Tibial nerve (tissue), 4 donors: Measurements from ENCODE around the gene ZNF490. TPM values are rescaled to one million over a fixed set of nuclear protein-coding genes. Genes with fewer than 3 reads are reported as not detected.

Source experiments
- DNase-seq, 2 donors: peaks; one replicate each; pipeline ENCODE4 v3.0.0-alpha.2; 2019; ENCODE audit warnings: low spot score in 2 of 2
- H3K27ac ChIP-seq, 4 donors: fragments of 200-600 bp; sonication (generic) in 3 of 4; one replicate each; pipeline ENCODE4 v1.5.1; 2017 to 2019; ENCODE audit warnings: mild to moderate bottlenecking in 1 of 4
- H3K27me3 ChIP-seq, 2 donors: fragments of 200-600 bp; sonication (generic) in 1 of 2; one replicate each; pipeline versions ENCODE4 v1.5.1 to v1.6.0; 2017 to 2019
- H3K36me3 ChIP-seq, 3 donors: fragments of 200-600 bp; sonication (generic); one replicate each; pipeline ENCODE4 v1.5.1; 2018 to 2019
- H3K4me1 ChIP-seq, 4 donors: fragments of 200-600 bp; sonication (generic) in 3 of 4; one replicate each; pipeline ENCODE4 v1.5.1; 2017 to 2019
- H3K4me3 ChIP-seq, 4 donors: fragments of 200-600 bp; sonication (generic) in 3 of 4; one replicate each; pipeline ENCODE4 v1.5.1; 2017 to 2019; ENCODE audit warnings: mild to moderate bottlenecking in 1 of 4, moderate library complexity in 1 of 4
- H3K9me3 ChIP-seq, 4 donors: fragments of 200-600 bp; sonication (generic) in 3 of 4; one replicate each; pipeline ENCODE4 v1.5.1; 2017 to 2019
- EP300 ChIP-seq, 2 donors: sonication (generic); formaldehyde crosslinking; IDR thresholded peaks; one replicate each; pipeline ENCODE4 v1.6.1; 2017; ENCODE audit warnings: antibody characterized with exemption in 2 of 2, mild to moderate bottlenecking in 1 of 2
- POLR2A ChIP-seq, 2 donors: fragments of 450-650 bp; IDR thresholded peaks; one replicate each; pipeline ENCODE4 v1.6.1; 2017; ENCODE audit warnings: antibody characterized with exemption in 2 of 2, mild to moderate bottlenecking in 2 of 2, moderate library complexity in 2 of 2
- WGBS, 2 donors: methylation state at CpG; one replicate each; pipeline ENCODE4 v1.1.5; 2018; 5-methylcytosine and 5-hydroxymethylcytosine counted together
- total RNA-seq, 4 donors: library from RNA; depleted of rRNA; stranded (reverse); fragments of >200 nt; gene quantifications; one replicate each; pipeline ENCODE4 v1.1.0, GENCODE V29; 2016
- TF ChIP-seq, protein P1 (sequence below), 5 experiments: fragments of 200-600 bp in 3 of 5; fragments of 450-650 bp in 2 of 5; sonication (generic) in 3 of 5; IDR thresholded peaks; one replicate each; pipeline ENCODE4 v1.5.1; 2016 to 2019; ENCODE audit warnings: antibody characterized with exemption in 5 of 5, mild to moderate bottlenecking in 3 of 5, moderate library complexity in 2 of 5

The ZNF490 gene
- total RNA-seq, 4 donors from 2014 or later = 3.1 to 6.7 (median 4.8) TPM

GRCh38 chr19:12652219-12652618 is 41.6 kb upstream of the ZNF490 start:
- no peak for TF ChIP-seq POLR2A (IDR thresholded peaks at IDR 0.05)
- TF ChIP-seq EP300 (IDR thresholded peaks at IDR 0.05) = no peak
- TF ChIP-seq, protein P1, sequence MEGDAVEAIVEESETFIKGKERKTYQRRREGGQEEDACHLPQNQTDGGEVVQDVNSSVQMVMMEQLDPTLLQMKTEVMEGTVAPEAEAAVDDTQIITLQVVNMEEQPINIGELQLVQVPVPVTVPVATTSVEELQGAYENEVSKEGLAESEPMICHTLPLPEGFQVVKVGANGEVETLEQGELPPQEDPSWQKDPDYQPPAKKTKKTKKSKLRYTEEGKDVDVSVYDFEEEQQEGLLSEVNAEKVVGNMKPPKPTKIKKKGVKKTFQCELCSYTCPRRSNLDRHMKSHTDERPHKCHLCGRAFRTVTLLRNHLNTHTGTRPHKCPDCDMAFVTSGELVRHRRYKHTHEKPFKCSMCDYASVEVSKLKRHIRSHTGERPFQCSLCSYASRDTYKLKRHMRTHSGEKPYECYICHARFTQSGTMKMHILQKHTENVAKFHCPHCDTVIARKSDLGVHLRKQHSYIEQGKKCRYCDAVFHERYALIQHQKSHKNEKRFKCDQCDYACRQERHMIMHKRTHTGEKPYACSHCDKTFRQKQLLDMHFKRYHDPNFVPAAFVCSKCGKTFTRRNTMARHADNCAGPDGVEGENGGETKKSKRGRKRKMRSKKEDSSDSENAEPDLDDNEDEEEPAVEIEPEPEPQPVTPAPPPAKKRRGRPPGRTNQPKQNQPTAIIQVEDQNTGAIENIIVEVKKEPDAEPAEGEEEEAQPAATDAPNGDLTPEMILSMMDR (IDR thresholded peaks at IDR 0.05) = no peak

GRCh38 chr19:12649941-12650340 is 39.3 kb upstream of the ZNF490 start:
- Histone ChIP-seq H3K36me3 (peaks cover 0 to 38% (median 3%) of the 10 kb centered on the region in 3 donors), H3K27ac (no peak overlapping the region), H3K4me1 (peaks cover 0 to 16% (median 7%) of the 10 kb centered on the region in 4 donors), H3K9me3 (no peaks in the 10 kb centered on the region), H3K4me3 (no peak overlapping the region), H3K27me3 (no peaks in the 10 kb centered on the region)
- WGBS, 2 donors = 94 to 97% methylated on average over 10 of the region's 10 CpGs
- TF ChIP-seq POLR2A (IDR thresholded peaks at IDR 0.05) = no peak
- no peak for TF ChIP-seq EP300 (IDR thresholded peaks at IDR 0.05)
- TF ChIP-seq, protein P1 (IDR thresholded peaks at IDR 0.05) = no peak
- DNase-seq = no peak

More at GRCh38 chr19:12652219-12652618, 41.6 kb upstream of the ZNF490 start:
- Histone ChIP-seq H3K4me3 (no peak overlapping the region), H3K27me3 (no peaks in the 10 kb centered on the region), H3K9me3 (no peaks in the 10 kb centered on the region), H3K36me3 (peaks cover 3 to 54% (median 12%) of the 10 kb centered on the region in 3 donors), H3K27ac (no peak overlapping the region), H3K4me1 (peaks cover 0 to 15% (median 7%) of the 10 kb centered on the region in 4 donors)
- DNase-seq = no peak
- 84 to 92% methylated on average over 4 to 6 of the region's 6 CpGs for WGBS, 2 donors

DNA sequence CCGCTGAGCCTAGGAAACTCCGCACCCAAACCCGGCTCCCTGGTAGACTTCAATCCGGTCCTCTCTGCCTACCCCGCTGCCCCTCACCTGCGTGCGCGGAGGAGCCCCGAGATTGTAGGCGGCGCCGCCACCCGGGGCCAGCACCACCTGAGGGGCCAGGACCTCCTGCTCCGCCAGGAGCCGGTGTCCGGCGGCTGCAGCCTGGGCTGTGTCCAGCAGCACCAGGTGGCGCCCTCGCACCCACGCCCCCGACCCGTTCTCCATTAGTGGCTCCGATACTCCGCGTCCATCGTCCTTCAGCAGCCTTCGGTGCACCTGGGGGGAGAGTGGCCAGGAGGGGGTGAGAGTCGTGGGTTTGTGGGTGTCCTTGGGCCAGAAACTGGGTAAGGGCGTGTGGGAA is 37.5 kb upstream of the ZNF490 start:
- DNase-seq = no peak
- 11 to 18% methylated on average over 28 to 29 of the region's 29 CpGs for WGBS, 2 donors
- H3K4me3 ChIP-seq = peak overlapping the region in 3 of 4 donors; percentile 4 to 40 (median 20)
- peaks cover 0 to 28% (median 0%) of the 10 kb centered on the region in 3 donors for H3K36me3 ChIP-seq
- peaks cover 0 to 16% (median 7%) of the 10 kb centered on the region in 4 donors for H3K4me1 ChIP-seq
- TF ChIP-seq EP300 (IDR thresholded peaks at IDR 0.05) (no peak), POLR2A (IDR thresholded peaks at IDR 0.05) (no peak)
- TF ChIP-seq, protein P1 (IDR thresholded peaks at IDR 0.05) = no peak
- H3K9me3 ChIP-seq = no peaks in the 10 kb centered on the region
- no peaks in the 10 kb centered on the region for H3K27me3 ChIP-seq
- H3K27ac ChIP-seq = no peak overlapping the region

- peaks cover 0 to 28% (median 0%) of the 10 kb centered on the region in 3 donors for H3K36me3 ChIP-seq
- H3K4me1 ChIP-seq = peaks cover 0 to 16% (median 7%) of the 10 kb centered on the region in 4 donors
- no peak overlapping the region for H3K27ac ChIP-seq
- H3K9me3 ChIP-seq = no peaks in the 10 kb centered on the region
- H3K4me3 ChIP-seq = peak overlapping the region in 3 of 4 donors; percentile 4 to 40 (median 20)
- DNase-seq = peak in 1 of 2 donors; percentile 18
- TF ChIP-seq EP300 (IDR thresholded peaks at IDR 0.05) (no peak), POLR2A (IDR thresholded peaks at IDR 0.05) (no peak)
- TF ChIP-seq, protein P1 (IDR thresholded peaks at IDR 0.05) = no peak
- no peaks in the 10 kb centered on the region for H3K27me3 ChIP-seq
- 14 to 23% methylated on average over 30 of the region's 31 CpGs for WGBS, 2 donors
Observed at GRCh38 chr19:12647490-12648071, 37.0 kb upstream of the ZNF490 start.

DNA sequence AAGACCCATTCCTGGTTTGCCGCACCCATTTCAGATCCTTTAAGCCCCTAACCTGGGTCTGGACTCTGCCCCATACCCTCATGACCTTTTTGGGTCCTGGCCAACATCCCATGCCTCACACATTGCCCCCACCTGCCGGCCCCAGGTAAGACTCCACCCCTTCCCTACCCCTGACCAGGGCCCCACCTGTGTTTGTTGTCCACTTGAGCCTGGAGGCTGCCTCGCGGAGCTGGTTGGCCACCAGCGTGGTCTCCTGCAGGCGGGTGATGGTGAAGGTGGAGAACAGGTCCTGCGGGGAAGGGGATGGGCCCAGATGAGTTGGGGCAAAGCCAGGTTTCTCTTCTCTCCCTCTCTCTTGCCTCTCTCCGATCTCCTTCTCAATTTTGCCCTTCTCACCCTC is 36.4 kb upstream of the ZNF490 start:
- Histone ChIP-seq H3K27me3 (no peaks in the 10 kb centered on the region), H3K9me3 (no peaks in the 10 kb centered on the region), H3K4me3 (no peak overlapping the region), H3K36me3 (peaks cover 0 to 23% (median 0%) of the 10 kb centered on the region in 3 donors), H3K4me1 (peaks cover 0 to 16% (median 7%) of the 10 kb centered on the region in 4 donors), H3K27ac (no peak overlapping the region)
- TF ChIP-seq POLR2A (IDR thresholded peaks at IDR 0.05) = no peak
- no peak for TF ChIP-seq EP300 (IDR thresholded peaks at IDR 0.05)
- TF ChIP-seq, protein P1 (IDR thresholded peaks at IDR 0.05) = no peak
- no peak for DNase-seq
- 67 to 84% methylated on average over 8 of the region's 8 CpGs for WGBS, 2 donors
